Measurements from ENCODE around the gene MAFG.
"Not testable (repeated sequence)": the region's sequence is repeated elsewhere in the genome, so short reads cannot be mapped to it uniquely, and the experiment has no call there.

MAFG gene

GRCh38 chr17:81958633-81959342 lies 31.3 kb upstream of the MAFG start:
- DNase-seq (ENCODE audit: low read depth in 2 of 2) = no peak

DNA sequence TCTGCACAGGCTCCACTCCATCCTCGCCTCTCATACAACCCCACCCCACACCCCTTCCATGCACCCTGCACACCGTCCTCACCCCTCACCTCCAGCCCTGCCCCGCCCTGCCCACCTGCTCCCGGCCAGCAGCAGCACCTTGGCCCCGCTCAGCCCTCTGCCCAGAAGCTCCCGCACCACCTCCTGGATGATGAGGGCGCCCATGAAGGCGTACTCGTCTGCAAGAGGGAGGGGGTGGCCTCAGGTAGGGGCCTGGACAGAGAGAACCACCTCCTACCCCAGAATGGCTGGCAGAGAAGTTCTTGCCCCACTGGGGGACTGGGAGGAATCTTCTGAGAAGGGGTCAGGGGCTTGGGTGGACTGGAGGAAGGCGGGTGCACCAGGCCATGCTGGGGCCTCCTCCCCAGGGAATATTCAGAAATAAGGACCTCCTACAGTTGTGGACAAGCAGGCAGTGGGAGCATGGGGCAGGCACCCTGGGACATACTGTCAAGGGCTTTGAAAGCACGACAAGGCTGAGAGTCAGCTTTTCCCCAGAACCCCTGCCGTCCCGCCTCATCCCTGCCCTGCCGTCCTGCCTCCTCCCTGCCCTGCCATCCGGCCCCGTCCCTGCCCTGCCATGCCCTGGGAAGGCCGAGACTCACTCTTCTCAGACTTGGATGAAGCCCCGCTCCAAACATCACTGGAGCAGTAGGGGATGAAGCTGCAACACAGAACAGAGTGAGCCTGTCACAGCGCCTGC lies 30.3 kb upstream of the MAFG start:
- no peak for DNase-seq (ENCODE audit: low read depth in 2 of 2)

- no peak for DNase-seq (ENCODE audit: low read depth in 2 of 2)
Observed at GRCh38 chr17:81956607-81957589, 29.4 kb upstream of the MAFG start.

DNA sequence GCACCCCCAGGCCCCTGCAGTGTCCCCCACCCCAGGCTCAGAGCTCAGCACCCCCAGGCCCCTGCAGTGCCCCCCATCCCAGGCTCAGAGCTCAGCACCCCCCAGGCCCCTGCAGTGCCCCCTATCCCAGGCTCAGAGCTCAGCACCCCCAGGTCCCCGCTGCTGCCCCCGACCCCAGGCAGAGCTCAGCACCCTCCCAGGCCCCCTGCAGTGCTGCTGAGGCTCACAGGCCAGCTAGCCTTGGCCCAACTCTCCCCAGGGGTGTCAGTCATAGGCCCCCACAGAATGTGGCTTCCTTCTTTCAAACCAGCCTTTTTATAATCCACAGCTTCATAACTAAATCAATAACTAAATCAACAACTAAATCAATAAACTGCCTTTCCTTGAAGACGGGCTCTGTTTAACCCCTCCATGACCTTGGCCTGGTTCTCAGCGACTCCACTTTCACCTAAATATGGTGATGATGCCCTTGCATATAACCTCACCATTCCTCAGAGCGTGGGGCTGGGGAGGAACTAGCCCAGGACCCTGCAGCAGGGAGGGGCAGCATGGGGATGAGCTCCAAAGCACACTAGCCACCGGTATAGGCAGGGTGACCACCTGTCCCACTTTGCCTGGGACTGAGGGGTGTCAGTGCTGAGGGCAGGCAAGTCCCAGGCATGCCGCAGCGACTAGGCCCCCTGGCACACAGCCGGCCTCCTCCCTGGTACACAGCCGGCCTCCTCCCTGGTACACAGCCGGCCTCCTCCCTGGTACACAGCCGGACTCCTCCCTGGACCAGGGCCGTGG lies 28.4 kb upstream of the MAFG start:
- no peak for DNase-seq (ENCODE audit: low read depth in 2 of 2)

DNA sequence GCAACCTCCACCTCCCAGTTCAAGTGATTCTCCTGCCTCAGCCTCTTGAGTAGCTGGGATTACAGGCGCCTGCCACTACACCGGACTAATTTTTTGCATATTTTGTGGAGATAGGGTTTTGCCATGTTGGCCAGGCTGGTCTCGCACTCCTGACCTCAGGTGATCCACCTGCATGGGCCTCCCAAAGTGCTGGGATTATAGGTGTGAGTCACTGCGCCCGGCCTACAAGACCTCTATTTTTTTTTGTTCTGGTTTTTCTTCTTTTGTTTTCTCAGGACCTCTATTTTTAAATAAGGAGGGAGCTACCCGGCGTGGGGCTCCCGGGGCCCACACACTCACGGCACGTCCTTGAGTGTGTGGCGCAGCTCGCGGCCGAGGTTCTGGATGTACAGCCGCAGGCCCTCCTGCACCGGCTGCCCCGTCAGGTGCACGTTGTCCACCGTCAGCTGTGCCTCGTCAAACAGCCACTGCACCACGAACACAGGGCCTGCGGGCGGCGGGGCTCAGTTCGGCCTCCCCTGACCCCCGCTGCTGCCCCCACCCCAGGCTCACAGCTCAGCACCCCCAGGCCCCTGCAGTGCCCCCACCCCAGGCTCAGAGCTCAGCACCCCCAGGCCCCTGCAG lies 27.6 kb upstream of the MAFG start:
- DNase-seq (ENCODE audit: low read depth in 2 of 2) = no peak

DNA sequence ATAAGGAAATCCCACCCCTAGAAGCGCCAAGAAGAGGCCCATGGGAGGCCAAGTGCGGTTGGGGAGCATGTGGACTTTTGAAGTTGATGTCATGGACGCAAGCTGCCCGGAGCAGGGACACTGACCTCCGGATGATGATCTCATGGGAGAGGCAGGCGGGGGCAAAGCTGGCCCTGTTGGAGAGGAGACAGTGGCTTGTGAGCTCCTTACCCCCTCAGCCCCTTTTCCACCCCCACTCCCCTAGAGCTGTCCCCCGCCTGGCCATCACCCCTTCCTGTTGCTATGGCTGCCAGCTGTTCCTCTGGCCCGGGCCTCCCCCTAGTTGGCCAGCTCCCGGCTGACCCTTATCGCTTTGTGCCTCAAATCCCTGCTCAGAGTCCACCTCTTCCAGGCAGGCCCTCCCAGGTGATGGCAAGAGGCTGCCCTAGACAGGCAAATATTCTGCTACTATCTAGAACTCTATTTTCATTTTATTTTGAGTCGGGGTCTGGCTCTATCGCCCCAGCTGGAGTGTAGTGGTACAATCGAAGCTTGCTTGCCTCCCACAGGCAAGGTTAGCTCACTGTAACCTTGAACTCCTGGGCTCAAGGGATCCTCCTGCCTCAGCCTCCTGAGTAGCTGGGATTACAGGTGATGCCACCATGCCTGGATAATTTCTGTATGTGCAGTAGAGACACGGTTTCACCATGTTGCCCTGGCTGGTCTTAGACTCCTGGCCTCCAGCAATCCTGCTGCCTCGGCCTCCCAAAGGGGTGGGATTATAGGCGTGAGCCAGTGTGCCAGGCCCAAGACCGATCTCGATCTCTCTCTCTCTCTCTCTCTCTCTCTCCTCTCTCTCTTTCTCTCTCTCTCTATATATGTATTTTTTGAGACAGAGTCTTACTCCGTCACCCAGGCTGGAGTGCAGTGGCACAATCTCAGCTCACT lies 26.9 kb upstream of the MAFG start:
- no peak for DNase-seq (ENCODE audit: low read depth in 2 of 2)

GRCh38 chr17:81953443-81953842 lies 25.9 kb upstream of the MAFG start:
- not testable (repeated sequence) for DNase-seq (ENCODE audit: low read depth in 2 of 2)

DNA sequence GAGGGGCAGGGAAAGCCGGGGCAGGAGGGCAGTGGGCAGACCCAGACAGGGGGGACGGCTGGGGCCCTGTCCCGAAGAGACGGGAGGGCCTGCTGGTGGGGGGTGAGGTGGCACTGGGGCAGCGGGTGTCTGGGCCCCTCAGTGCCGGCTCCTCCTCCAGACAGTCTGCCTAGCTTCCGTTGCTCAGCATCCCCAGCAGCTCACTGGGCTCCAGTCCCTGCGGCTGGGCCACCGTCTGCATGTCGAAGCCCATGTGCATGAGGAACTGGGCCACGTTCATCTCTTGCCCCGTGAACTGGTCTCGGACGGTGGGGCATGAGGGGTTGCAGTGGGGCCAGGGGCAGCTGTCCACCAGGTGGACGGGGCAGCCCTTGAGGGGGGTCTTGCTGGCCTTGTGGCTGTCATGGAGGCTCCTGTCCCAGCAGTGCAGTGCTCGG lies 25.3 kb upstream of the MAFG start:
- no peak for DNase-seq (ENCODE audit: low read depth in 2 of 2)

- no peak for DNase-seq (ENCODE audit: low read depth in 2 of 2)
Observed at GRCh38 chr17:81951785-81952684, 24.5 kb upstream of the MAFG start.

DNA sequence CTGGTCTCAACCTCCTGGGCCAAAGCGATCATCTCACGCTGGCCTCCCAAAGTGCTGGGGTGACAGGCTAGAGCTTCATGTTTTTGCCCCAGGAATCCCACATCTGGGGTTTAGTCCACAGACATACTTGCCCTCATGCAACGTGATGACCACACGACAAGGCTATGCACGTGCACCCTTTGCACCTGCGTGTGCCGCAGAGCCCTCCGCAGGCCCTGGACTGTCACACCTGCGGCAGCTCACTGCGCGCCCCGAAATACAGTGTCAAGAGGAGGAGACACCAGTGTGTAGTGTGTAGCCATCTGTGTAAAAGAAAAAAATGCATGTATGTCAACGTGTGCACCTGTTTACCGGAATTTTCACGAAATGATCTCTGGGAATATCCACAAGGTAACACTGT lies 23.0 kb upstream of the MAFG start:
- DNase-seq (ENCODE audit: low read depth in 2 of 2) = no peak

DNA sequence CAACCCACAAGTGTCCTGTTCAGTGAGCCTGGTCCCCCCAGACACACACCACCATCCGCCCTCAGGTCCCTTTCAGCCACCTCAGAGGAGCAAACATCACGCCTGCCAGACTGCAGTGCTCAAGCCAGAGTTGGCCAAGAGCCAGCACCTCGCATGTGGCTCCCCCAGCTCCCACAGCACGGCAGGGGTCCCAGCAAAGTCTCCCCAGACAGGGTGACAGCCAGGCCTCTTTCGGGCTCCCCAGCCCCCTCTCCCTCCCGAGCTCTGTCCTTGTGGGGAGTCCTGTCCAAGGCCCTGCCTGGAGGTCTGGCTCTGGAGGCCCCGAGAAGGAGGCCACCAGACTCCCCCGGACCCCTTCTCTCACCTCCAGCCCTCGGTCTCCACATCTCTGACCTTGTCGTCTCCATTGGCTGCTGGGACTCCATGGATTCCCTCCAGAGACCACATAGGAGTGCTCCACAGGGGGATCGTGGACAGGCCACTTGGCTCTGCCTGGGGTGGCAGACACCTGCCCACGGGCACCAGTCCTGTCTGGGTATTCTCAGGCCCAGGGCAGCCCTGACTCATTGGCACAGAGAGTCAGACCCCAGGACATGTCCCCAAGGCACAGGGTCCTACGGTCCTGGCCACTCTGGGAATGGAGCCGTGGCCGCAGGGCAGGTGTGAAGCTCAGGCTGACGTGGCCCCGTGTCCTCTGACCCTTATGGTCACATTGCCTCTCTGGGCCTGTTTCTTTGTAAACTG lies 21.3 kb upstream of the MAFG start:
- DNase-seq (ENCODE audit: low read depth in 2 of 2) = no peak

DNA sequence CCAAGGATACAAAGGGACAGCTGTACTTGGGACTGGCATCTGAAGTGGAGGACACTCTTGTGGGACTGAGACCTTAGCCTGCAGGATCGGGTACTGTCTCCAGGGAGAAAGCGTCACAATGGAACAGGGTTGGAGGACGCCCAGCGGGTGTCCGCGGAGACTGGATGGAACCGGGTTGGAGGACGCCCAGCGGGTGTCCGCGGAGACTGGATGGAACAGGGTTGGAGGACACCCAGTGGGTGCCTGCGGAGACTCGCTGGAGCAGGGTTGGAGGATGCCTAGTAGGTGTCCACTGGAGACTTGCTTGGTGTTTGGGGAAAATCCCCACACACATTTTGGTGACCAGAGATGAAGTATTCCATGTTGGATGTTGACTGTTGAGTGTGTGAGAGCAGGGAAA lies 19.7 kb upstream of the MAFG start, which contains the start of gene MYADML2:
TSS of gene MYADML2 (minus strand) at position 45 of the 400 bp plus-strand sequence. CDS start 5,492 bp downstream, outside the sequence.
- DNase-seq (ENCODE audit: low read depth in 2 of 2) = no peak

GRCh38 chr17:81944858-81945257 lies 17.3 kb upstream of the MAFG start:
- no peak for DNase-seq (ENCODE audit: low read depth in 2 of 2)

- no peak for DNase-seq (ENCODE audit: low read depth in 2 of 2)
Observed at GRCh38 chr17:81942167-81942553, 14.6 kb upstream of the MAFG start.

- no peak for DNase-seq (ENCODE audit: low read depth in 2 of 2)
Observed at GRCh38 chr17:81941484-81942166, 14.1 kb upstream of the MAFG start.

- DNase-seq (ENCODE audit: low read depth in 2 of 2) = no peak
Observed at GRCh38 chr17:81940538-81941483, 13.3 kb upstream of the MAFG start.
